Loucy (cell line): ENCODE measurements around the gene EMILIN3.
"Not testable (repeated sequence)": the region's sequence is repeated elsewhere in the genome, so short reads cannot be mapped to it uniquely, and the experiment has no call there.

Experiments used
- H2AFZ ChIP-seq: fragments of 200-600 bp; sonication (generic); 2 replicates; pipeline ENCODE4 v1.6.0; 2016; ENCODE audit warnings: antibody characterized with exemption, mild to moderate bottlenecking, low read length, moderate library complexity
- H3F3A ChIP-seq: fragments of 200-600 bp; 2 replicates; pipeline ENCODE4 v1.6.0; 2016; ENCODE audit warnings: antibody characterized with exemption, low read depth, mild to moderate bottlenecking
- H3K27me3 ChIP-seq: fragments of 200-600 bp; sonication (generic); 2 replicates; pipeline ENCODE4 v1.6.1; 2014; ENCODE audit warnings: low read length, mild to moderate bottlenecking; ENCODE audit not compliant: insufficient read depth, poor library complexity, severe bottlenecking
- H3K36me3 ChIP-seq: fragments of 200-600 bp; sonication (generic); 2 replicates; pipeline ENCODE4 v1.6.1; 2016; ENCODE audit warnings: low read length; ENCODE audit not compliant: insufficient read depth
- H3K4me1 ChIP-seq: fragments of 200-600 bp; sonication (generic); 2 replicates; pipeline ENCODE4 v1.5.1; 2014; ENCODE audit warnings: low read length, mild to moderate bottlenecking; ENCODE audit not compliant: insufficient read depth, poor library complexity, severe bottlenecking
- H3K4me2 ChIP-seq: fragments of 200-600 bp; sonication (generic); 2 replicates; pipeline ENCODE4 v1.6.0; 2014; ENCODE audit warnings: antibody characterized with exemption, low read length, low read depth, mild to moderate bottlenecking; ENCODE audit not compliant: poor library complexity, severe bottlenecking
- H3K4me3 ChIP-seq: fragments of 200-600 bp; sonication (generic); 2 replicates; pipeline ENCODE4 v1.5.1; 2014; ENCODE audit warnings: low read length, mild to moderate bottlenecking, mixed read lengths; ENCODE audit not compliant: poor library complexity, severe bottlenecking
- H3K79me2 ChIP-seq: fragments of 200-600 bp; sonication (generic); 2 replicates; pipeline ENCODE4 v1.6.1; 2014; ENCODE audit warnings: low read length; ENCODE audit not compliant: insufficient read depth
- H3K9ac ChIP-seq: fragments of 200-600 bp; sonication (generic); 2 replicates; pipeline ENCODE4 v1.6.0; 2014; ENCODE audit warnings: mild to moderate bottlenecking, low read depth, low read length, moderate library complexity; ENCODE audit not compliant: poor library complexity, severe bottlenecking
- H3K9me2 ChIP-seq: fragments of 200-600 bp; sonication (generic); replicated peaks from 2 replicates; pipeline ENCODE4 v1.6.1; 2016; ENCODE audit warnings: low read depth, low read length, mixed read lengths
- H3K9me3 ChIP-seq: fragments of 200-600 bp; sonication (generic); 2 replicates; pipeline ENCODE4 v1.6.1; 2014; ENCODE audit warnings: mild to moderate bottlenecking, antibody characterized with exemption, low read length, low read depth; ENCODE audit not compliant: insufficient read depth
- H4K20me1 ChIP-seq: fragments of 200-600 bp; sonication (generic); 2 replicates; pipeline ENCODE4 v1.6.0; 2014; ENCODE audit warnings: antibody characterized with exemption, low read length, mild to moderate bottlenecking; ENCODE audit not compliant: insufficient read depth, poor library complexity, severe bottlenecking
- CTCF ChIP-seq: fragments of 200-600 bp; sonication (generic); conservative IDR thresholded peaks from 2 replicates; pipeline ENCODE4 v1.5.1; 2014; ENCODE audit warnings: mild to moderate bottlenecking, antibody characterized with exemption, low read length
- EZH2phosphoT487 ChIP-seq: fragments of 200-600 bp; IDR thresholded peaks from 2 replicates; pipeline ENCODE4 v1.6.1; 2018; ENCODE audit warnings: antibody characterized with exemption, mild to moderate bottlenecking, moderate library complexity, borderline replicate concordance

Gene EMILIN3

DNA sequence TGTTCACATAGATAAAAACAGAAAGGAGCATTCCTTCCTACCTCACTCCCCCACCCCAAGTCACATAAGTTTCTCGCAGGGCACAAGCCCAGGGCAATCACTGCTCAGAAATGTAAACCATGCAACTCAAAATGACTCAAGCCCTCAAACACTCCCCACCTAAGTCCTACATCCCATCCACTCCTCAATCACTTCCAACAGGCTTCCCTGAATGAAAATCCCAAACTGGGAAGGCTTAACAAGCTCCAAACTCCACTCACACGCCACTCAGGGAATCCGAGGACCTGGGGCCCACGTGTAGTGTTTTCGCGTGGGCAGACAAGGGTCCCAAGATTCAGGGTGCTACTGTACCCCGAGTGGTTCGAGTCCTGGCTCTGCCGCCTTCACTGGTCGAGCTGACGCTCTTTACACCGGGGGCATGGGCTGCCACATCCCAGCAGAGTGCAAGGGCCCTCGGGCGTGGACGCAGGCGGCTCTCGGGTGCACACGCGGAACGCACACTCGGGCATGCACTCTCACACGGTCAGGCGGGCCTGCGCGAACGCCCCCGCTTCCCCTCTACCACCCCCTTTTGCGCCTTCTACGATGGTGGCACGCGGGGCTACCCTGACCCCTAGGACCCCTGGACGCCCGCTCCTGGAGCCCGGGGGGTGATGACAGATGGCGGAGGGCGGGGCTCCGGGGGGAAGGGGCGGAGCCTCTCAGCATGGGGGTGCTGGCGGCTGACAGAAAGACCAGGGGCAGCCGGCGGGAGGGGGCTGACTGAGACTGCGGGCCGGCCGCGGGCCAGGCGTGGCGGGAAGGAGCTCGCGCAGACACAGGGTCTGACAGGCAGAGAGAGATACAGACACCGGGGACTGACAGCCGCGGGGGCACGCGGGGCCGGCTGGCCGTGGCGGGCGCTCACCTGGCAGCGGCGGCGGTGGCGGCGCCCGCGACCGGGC, 49.7 kb downstream of the EMILIN3 start:
- Histone ChIP-seq H3K4me2 (peak overlapping the region; percentile 100), H3K79me2 (peaks cover 46% of the 10 kb centered on the region), H3K9me2 (no peaks in the 10 kb centered on the region), H3K4me3 (peak overlapping the region; percentile 95), H3K9ac (peak overlapping the region; percentile 78), H4K20me1 (peaks cover 13% of the 10 kb centered on the region), H3F3A (no peaks in the 10 kb centered on the region), H3K4me1 (peaks cover 43% of the 10 kb centered on the region), H2AFZ (peak overlapping the region; percentile 73), H3K36me3 (no peaks in the 10 kb centered on the region), H3K9me3 (no peaks in the 10 kb centered on the region), H3K27me3 (no peaks in the 10 kb centered on the region)
- TF ChIP-seq EZH2phosphoT487 = no peak
- TF ChIP-seq CTCF = no peak

DNA sequence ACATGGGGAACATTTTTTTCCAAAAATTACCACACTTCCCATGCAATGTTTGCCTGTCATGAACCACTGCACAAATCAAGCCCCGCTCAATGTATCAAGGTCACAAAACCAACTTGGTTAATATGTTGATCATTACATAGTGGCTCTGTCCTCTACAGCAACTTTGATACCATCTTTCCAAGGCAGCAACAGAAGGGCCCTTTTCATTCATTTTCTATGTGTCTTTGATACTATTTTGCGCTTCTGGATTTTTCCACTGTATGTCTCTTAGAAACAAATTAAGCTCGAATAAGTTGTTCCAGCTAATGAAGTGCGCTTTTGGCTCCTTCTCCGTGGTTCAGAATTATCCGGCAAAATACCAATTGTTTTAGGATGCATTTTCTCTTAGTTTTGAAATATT, 50.6 kb downstream of the EMILIN3 start:
- Histone ChIP-seq H3K79me2 (peaks cover 53% of the 10 kb centered on the region), H3K9me3 (no peaks in the 10 kb centered on the region)

GRCh38 chr20:41314386-41314785, 52.2 kb downstream of the EMILIN3 start:
- Histone ChIP-seq H2AFZ (no peak overlapping the region), H3K4me1 (peaks cover 46% of the 10 kb centered on the region), H3K4me2 (peak overlapping the region; percentile 31), H4K20me1 (peaks cover 13% of the 10 kb centered on the region), H3K36me3 (no peaks in the 10 kb centered on the region), H3F3A (no peaks in the 10 kb centered on the region), H3K9me2 (no peaks in the 10 kb centered on the region), H3K9me3 (no peaks in the 10 kb centered on the region), H3K27me3 (no peaks in the 10 kb centered on the region), H3K4me3 (no peak overlapping the region), H3K79me2 (peaks cover 63% of the 10 kb centered on the region), H3K9ac (peak overlapping the region; percentile 14)
- TF ChIP-seq CTCF (no peak), EZH2phosphoT487 (no peak)

More for the DNA sequence above, 50.6 kb downstream of the EMILIN3 start:
- H3K27me3 ChIP-seq = no peaks in the 10 kb centered on the region
- TF ChIP-seq CTCF (no peak), EZH2phosphoT487 (no peak)
- H3K9me2 ChIP-seq = no peaks in the 10 kb centered on the region
- H4K20me1 ChIP-seq = peaks cover 13% of the 10 kb centered on the region
- peak overlapping the region; percentile 78 for H3K9ac ChIP-seq
- H3K4me1 ChIP-seq = peaks cover 42% of the 10 kb centered on the region
- no peaks in the 10 kb centered on the region for H3K36me3 ChIP-seq
- peak overlapping the region; percentile 95 for H3K4me3 ChIP-seq
- peak overlapping the region; percentile 100 for H3K4me2 ChIP-seq
- no peak overlapping the region for H2AFZ ChIP-seq
- no peaks in the 10 kb centered on the region for H3F3A ChIP-seq

DNA sequence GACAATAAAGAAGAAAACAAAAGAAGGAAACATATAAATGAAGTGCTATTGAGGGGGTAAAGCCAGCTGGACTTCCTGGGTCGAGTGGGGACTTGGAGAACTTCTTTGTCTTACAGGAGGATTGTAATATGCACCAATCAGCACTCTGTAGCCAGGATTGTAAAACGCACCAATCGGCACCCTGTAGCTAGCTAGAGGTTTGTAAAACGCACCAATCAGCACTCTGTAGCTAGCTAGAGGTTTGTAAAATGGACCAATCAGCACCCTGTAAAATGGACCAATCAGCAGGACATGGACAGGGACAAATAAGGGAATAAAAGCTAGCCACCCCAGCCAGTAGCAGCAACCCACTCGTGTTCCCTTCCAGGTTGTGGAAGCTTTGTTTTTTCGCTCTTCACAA, 54.6 kb downstream of the EMILIN3 start:
- not testable (repeated sequence) for H3K9me3 ChIP-seq, H3K4me2 ChIP-seq, H3K36me3 ChIP-seq, H3K9ac ChIP-seq, H3K9me2 ChIP-seq, H3F3A ChIP-seq, H3K4me3 ChIP-seq, H2AFZ ChIP-seq, H3K27me3 ChIP-seq
- Histone ChIP-seq H3K79me2 (peaks cover 67% of the 10 kb centered on the region), H3K4me1 (peaks cover 60% of the 10 kb centered on the region), H4K20me1 (peaks cover 13% of the 10 kb centered on the region)
